Neural cell (in vitro differentiated cells): Measurements from ENCODE around the gene NHLH1.

Source experiments
- EP300 ChIP-seq: fragments of 450-650 bp; conservative IDR thresholded peaks from 2 replicates; pipeline ENCODE4 v1.6.1; 2014; ENCODE audit warnings: antibody characterized with exemption, mild to moderate bottlenecking, moderate library complexity; ENCODE audit not compliant: poor library complexity, severe bottlenecking
- EZH2 ChIP-seq: fragments of 200-600, 300-800 bp; shearing (Covaris generic), sonication (generic); IDR thresholded peaks from 2 replicates; pipeline ENCODE4 v1.6.1; 2014; ENCODE audit warnings: antibody characterized with exemption, low read length, borderline replicate concordance, mild to moderate bottlenecking; ENCODE audit not compliant: insufficient read depth, poor library complexity, severe bottlenecking
- MXI1 ChIP-seq: fragments of 450-650 bp; conservative IDR thresholded peaks from 2 replicates; pipeline ENCODE4 v1.6.1; 2014; ENCODE audit warnings: antibody characterized with exemption, mild to moderate bottlenecking; ENCODE audit not compliant: poor library complexity, severe bottlenecking
- POLR2AphosphoS5 ChIP-seq: IDR thresholded peaks from 2 replicates; pipeline ENCODE4 v1.6.1; 2012
- REST ChIP-seq: IDR thresholded peaks from 2 replicates; pipeline ENCODE4 v1.6.1; 2012; ENCODE audit warnings: borderline replicate concordance
- SMC3 ChIP-seq: fragments of 450-650 bp; conservative IDR thresholded peaks from 2 replicates; pipeline ENCODE4 v1.6.1; 2014; ENCODE audit warnings: antibody characterized with exemption, mild to moderate bottlenecking, moderate library complexity; ENCODE audit not compliant: poor library complexity
- TF ChIP-seq, protein P1 (sequence below): fragments of 450-650 bp; IDR thresholded peaks from 2 replicates; pipeline ENCODE4 v1.5.1; 2014; ENCODE audit warnings: antibody characterized with exemption, mild to moderate bottlenecking, moderate library complexity; ENCODE audit not compliant: poor library complexity, severe bottlenecking

GRCh38 chr1:160402001-160402795 is 35.3 kb downstream of the NHLH1 start:
- no peak for TF ChIP-seq MXI1
- no peak for TF ChIP-seq EP300
- TF ChIP-seq, protein P1, sequence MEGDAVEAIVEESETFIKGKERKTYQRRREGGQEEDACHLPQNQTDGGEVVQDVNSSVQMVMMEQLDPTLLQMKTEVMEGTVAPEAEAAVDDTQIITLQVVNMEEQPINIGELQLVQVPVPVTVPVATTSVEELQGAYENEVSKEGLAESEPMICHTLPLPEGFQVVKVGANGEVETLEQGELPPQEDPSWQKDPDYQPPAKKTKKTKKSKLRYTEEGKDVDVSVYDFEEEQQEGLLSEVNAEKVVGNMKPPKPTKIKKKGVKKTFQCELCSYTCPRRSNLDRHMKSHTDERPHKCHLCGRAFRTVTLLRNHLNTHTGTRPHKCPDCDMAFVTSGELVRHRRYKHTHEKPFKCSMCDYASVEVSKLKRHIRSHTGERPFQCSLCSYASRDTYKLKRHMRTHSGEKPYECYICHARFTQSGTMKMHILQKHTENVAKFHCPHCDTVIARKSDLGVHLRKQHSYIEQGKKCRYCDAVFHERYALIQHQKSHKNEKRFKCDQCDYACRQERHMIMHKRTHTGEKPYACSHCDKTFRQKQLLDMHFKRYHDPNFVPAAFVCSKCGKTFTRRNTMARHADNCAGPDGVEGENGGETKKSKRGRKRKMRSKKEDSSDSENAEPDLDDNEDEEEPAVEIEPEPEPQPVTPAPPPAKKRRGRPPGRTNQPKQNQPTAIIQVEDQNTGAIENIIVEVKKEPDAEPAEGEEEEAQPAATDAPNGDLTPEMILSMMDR = no peak
- no peak for TF ChIP-seq REST
- TF ChIP-seq EZH2 = no peak
- no peak for TF ChIP-seq SMC3
- TF ChIP-seq POLR2AphosphoS5 = no peak
